NCI-H128 (cell line): ENCODE results near the gene CCL5.

Experiments
- DNase-seq: peaks from one replicate; lab custom pipeline; 2025; ENCODE audit not compliant: unreplicated experiment; lab: John Stamatoyannopoulos, UW

CCL5 gene

DNA sequence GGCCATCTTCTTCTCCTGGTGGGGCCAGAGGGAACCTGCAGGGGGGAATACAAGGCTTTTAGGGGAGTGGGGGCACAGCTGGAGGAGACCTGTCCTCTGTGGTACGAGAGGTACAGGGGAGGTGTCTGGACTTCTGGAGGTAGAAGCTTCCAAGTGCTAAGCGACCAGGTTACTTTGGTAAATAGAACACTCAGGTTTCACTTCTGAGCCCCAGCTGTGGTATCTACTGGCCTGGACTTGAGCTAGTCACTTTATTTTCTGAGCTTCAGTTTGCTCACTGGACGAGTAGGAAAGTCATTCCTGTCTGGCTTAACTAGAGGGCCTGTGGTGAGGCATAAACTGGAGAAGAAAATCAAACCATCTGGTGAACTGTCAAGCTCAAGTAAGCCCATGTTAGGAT is 11.4 kb downstream of the CCL5 start, which contains the start of gene HEATR9:
HEATR9 (minus strand) TSS at position 155 of the 400 bp plus-strand sequence; CDS start at position 6, 149 bp downstream.
- DNase-seq, result no peak

DNA sequence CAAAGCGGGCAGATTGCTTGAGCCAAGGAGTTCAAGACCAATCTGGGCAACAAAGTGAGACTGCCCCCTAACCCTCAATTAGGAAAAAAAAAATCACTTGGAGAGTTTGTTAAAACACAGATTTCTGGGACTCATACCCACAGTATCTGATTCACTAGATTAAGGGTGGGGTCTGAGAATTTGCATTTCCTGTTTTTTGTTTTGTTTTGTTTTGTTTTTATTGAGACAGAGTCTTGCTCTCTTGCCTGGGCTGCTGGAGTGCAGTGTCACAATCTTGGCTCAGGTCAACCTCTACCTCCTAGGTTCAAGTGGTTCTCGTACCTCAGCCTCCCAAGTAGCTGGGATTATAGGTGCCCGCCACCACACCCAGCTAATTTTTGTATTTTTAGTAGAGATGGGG is 12.6 kb downstream of the CCL5 start:
- DNase-seq, result no peak

DNA sequence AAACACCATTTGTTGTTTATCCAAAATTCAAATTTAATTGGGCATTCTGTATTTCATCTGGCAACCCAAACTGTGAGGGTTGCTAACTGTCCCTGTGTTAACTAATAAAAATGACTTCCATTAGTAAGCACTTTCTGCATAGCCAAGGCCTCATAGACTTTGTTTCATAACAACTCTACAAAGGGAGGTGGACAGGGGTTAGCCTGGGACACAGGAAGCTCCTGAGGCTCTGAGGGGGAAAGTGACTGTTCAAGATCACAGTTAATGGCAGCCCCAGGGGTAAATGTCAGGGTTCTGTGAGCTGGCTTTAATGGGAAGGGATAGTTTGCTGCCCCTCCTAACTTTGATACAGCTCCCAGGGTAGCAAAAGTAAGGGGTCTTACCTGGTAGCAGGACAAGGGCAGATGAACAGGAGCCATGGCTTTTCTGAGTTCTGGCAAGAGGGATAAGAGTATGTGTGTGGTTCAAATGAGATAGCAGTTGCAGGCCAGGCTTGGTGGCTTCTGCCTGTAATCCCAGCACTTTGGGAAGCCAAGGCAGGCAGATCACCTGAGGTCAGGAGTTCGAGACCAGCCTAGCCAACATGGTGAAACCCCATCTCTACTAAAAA is 13.7 kb downstream of the CCL5 start:
- no peak for DNase-seq

DNA sequence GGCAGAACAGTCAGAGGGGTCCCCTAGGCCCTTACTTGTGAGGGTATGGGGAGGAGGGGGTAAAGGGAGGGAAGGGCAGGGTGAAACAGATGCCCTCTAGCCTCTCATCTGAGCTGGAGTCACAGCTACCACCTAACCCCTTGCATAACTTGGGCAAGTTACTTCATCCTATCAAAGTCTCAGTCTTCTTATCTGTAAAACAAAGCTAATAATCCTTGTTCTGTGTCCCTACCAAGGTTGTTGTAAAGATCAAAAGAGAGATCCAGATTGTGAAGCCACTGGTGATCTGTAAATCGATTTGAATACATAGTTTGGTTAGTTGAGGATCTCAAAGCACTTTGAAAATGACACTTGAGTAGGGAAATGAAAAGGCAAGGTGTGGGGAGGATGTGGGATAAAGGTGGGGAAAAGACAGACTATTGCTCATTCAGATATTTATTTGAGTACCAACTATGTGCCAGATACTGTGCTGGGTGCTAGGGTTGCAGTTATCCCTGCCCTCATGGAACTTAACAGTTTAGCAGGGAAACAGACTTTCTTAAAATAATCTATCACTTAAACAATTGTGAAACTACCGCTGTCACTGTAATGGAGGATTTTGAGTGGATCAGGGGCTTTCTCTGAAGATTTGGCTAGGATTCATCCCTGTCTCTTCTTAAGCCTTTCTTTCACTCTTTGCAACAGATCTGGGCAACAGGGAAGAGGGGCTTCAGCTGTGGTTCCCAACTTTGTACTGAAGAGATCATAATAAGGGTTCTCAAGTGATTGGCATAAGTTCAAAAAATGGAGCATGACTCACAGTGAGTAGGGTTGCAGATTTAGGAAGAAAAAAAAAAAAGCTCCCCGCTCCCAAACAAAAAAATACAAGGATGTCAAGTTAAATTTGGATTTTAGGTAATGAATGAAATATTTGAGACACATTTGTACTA is 14.5 kb downstream of the CCL5 start:
- DNase-seq, result no peak

DNA sequence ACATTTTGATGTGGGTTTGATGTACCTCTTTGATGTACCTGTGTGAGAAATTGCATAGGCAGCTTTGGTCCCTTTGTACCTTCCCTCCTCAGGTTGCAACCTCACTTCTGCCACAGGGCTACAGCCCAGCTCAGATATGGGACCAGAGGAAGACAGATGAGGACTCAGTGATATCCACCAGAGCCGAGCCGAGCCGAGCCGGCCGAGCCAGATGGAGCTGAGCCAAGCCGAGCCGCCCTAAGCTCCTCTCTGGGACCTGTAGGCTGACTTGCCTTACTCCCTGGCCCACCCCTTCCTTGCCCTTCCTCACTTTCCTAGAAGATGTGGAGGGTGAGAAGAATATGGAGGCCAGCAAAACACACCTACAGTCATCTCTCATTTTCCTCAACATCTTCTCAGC is 15.3 kb downstream of the CCL5 start:
- no peak for DNase-seq

DNA sequence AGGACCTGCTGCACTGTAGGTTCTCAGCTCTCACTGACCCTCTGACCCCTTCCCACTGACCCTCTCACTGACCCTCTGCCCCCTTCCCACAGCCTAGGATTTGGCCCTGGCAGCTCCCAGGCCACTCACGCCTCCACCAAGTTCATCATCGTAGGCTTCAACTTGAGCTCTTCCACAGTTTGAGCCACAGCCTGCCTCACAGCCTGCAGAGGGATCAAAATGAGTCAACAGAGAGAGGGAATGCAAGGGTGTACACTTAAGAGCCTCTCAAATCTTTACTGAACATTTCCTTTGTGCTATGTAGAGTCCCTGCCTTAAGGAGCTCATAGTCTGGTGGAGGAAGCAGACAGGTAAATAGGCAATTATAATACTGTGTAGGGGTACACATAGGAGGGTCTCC is 23.6 kb downstream of the CCL5 start:
- DNase-seq, result no peak

DNA sequence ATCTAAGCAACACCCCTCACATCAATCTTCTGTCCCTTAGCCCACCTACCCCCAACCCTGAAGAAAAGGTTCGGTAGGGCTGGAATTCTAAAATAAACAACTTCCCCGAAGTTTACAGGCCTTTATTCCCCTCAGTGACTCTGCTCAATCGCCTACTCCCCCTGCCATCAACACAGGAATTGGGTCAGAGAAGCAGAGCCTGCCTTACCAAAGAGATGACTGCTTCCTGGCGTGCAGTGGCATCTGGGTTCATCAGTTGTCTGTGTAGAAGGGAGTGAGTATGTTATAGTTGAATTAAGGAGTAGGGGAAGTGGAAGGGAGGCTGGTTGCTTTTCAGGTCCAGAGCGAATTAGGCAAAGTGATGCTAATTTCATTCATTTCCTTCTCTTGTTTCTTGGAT is 24.2 kb downstream of the CCL5 start:
- DNase-seq, result no peak

DNA sequence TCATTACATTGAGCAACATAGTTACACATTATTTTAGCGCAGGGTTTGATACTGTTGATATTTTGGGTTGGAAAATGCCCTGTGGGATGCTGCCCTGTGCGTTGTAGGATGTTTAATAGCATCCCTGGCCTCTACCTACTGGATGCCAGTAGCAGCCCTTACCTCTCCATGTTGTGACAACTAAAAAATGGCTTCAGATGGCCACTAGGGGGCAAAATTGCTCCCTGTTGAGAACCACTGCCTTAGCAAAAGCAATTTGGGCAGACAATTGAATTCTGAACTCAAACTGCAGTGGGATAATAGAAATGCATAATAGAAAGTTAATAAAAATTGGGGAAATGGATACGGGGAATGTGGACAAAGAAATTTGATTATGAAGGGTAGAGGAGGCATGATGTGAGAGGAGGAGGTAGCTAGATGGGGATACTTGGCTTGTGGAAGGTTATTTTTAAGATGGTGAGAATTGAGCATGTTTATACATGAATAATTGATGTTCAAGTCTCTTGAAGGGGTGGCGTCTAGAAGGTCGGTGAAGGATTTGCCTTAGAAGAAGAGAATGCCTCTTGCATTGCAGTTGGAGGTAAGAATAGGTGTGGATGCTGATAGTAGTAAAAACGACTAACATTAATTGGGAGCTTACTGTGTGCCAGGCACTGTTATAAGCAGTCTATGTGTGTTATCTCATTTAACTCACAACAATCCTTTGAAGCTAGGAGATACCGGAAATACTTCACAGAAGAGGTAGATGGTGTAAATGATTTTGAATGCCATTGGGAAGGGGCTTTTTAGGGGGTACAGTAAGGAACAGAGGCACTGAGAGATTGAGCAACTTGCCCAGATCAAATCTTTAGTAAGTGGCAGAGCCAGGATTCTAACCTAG is 30.5 kb downstream of the CCL5 start:
- DNase-seq, result peak; percentile 4

DNA sequence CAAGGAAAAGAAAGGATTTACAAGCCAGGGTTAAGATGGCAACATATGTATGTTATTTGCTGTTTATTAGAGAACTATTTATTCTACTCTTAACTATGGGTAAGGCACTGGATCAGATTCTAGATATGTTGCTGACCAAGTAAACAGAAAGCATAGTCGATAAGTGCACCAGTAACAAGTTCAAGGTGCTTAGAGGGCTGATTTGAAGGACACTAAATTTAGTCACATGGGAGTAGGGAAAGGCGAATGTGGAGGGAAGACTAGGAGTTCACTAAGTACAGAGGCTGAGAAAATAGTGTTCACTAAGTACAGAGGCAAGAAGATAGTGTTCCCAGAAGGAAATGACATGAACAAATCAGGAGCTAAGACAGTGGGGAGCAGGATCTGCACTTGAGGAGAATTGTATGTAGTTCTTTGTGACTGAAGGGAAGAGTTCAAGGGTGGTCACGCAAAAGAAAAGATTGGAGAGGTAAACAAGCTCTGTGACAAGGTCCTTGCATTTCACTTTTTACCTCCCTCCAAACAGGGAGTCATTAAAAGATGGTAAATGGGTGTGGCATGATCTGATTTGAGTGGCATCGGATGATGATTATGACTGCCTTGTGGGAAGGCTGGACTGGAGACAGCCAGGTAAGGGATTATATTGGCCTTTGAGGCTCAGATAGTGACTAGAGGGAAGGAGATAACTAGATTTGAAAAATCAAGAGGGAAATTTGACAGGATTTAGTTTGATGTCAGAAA is 32.4 kb downstream of the CCL5 start:
- DNase-seq, result no peak

DNA sequence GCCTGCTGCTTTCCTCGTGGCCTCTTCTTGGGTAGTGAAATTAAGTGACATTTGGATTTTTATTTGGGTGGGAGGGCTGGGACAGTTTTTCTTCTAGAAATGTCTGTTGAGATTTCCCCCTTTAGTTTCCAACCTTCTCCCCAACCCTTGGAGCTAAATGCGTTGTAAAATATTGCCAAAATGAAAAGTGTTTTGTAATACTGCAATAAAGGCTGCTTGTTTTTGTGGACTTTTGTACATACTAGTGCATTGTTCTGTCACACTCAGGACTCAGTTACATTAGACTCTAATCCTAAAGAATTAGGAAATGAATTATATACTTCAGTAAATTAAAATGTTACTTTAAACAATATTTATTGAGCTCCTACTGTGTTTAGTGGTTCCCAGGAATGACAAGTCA is 33.2 kb downstream of the CCL5 start:
- no peak for DNase-seq

DNA sequence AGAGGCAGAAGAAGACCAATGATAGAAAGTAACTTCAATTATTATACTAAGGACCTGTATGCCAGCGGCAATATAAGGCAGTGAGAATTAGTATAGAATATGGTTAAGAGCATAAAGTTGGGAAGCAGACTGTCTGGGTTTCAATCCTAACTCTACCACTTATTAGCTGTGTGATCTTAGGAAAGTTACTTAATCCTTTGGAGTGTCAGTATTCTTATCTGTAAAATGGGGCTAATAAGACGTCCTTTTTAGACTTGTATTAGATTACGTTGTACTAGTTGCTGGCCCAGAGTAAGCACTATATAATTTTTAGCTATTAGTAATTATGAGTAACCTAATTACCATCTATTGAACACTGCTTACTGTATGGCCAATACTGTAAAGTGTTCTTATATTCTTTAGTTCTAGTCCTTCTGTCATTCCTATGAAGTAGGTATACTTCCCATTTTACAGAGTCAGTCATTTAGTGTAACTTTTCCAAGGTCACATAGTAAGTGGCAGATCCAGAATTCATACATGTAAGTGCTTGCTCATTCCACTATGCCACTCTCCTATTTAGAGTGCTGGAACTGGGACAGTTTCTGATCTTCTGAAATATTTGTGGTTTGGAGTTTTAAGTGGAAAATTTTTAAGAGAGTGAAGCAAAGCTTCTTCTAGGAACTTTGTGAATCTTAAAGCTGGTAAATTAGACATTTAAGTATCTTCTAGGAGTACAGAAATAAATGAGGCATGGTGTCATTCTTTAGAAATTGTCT is 33.9 kb downstream of the CCL5 start:
- no peak for DNase-seq

DNA sequence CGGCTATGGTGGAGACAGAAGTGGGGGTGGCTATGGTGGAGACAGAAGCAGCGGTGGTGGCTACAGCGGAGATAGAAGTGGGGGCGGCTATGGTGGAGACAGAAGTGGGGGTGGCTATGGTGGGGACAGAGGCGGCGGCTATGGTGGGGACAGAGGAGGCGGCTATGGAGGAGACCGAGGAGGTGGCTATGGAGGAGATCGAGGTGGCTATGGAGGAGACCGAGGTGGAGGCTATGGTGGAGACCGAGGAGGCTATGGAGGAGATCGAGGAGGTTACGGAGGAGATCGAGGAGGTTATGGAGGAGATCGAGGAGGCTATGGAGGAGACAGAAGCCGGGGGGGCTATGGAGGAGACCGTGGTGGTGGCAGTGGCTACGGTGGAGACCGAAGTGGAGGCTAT is 35.6 kb downstream of the CCL5 start:
- DNase-seq, result no peak

DNA sequence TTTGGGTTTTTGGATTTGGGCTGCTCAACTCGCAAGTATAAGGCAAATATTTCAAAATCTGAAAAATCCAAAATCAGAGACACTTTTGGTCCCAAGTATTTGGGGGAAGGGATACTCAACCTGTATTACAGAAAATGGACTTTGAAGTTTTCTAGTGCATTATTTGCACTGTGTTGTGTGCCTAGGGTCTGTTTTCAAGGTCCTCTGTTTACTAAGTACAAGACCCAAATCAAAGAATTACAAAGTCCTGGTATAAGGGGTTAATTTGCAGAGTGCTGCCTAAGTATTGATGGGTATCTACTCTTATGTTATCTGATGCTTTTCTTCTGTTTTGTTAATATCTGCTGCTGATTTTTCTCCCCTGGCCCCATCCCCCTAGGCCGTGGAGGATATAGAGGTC is 36.5 kb downstream of the CCL5 start:
- no peak for DNase-seq

DNA sequence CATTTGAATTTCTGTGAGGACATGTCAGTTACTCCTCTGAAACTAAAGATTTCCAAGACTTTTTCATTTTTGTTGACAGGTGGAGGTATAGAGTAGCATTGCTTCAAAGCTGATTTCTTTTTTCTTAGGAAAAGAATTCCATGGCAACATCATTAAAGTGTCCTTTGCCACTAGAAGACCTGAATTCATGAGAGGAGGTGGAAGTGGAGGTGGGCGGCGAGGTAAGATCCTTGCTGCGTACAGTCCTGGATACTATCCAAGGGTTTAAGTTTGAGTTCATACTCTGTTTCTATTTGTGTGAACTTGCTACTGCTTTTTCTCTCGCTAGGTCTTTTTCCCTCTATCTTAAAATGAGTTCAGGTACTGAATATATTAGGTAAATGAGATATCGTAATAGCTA is 37.9 kb downstream of the CCL5 start:
- DNase-seq, result no peak

DNA sequence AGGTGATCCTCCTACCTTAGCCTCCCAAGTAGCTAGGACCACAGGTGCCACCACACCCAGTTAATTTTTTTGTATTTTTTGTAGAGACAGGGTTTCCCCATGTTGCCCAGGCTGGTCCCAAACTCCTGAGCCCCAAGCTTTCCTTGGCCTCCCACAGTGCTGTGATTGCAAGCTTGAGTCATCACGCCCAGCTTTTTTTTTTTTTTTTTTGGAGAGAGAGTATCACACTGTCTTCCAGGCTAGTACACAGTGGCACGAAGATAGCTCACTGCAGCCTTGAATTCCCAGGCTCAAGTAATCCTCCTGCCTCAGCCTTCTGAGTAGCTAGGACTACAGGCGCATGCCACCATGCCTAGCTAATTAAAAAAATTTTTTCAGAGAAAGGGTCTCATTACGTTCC is 38.7 kb downstream of the CCL5 start:
- DNase-seq, result no peak

DNA sequence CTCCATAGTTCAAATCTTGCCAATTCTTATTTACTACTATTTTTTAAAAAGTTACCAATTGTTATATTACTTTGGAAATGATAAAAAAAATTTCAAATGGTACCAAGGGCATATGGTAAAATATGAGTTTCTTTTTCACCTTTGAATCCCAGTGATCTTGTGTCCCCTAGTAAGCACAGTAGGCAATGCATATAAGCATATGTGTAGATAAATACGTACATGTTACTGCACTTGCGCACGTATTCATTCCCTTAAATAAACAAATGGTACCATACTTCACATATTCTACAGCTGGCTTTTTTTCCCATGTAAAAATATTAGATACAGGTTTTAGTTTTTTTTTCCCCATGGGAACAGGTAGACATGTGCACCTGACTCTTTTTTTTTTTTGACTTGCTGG is 39.1 kb downstream of the CCL5 start:
- DNase-seq, result no peak

DNA sequence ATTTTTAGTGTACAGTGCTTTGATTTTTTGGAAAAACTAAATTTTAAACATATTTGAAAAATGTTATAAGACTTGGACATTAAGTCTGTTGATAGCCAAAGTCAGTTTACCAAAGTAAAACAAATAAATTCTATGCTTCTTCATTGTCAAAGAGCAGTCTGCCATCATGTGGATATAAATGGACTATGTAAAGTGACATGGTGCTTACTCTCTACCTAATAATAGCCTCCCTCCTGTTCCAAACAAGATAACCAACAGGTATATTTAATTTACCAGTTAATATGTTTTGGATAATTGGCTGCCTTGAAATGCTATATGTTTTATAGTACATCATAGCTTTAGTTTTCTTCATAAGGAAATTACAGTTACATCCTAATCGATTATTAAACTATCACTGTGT is 55.0 kb downstream of the CCL5 start:
- no peak for DNase-seq
